Activated CD4-positive, alpha-beta T cell treated with anti-CD3 and anti-CD28 coated beads, Interleukin-2, amount 10 ng/mL, durations not matched to agents 24 days and 14 days (primary cell): ENCODE results near the gene KCNG1. TPM values are rescaled to one million over a fixed set of nuclear protein-coding genes. Genes with fewer than 3 reads are reported as not detected.

Experiments used
- DNase-seq: peaks from one replicate; pipeline ENCODE4 v3.0.0; 2022
- H3K27ac Mint-ChIP-seq: one replicate; pipeline ENCODE4 v1.8.0; 2022; ENCODE audit warnings: mild to moderate bottlenecking, mixed read lengths
- H3K27me3 Mint-ChIP-seq: one replicate; pipeline ENCODE4 v1.8.0; 2022; ENCODE audit warnings: mixed read lengths
- H3K36me3 Mint-ChIP-seq: one replicate; pipeline ENCODE4 v1.8.0; 2022; ENCODE audit warnings: low read depth, mild to moderate bottlenecking, mixed read lengths
- H3K4me1 Mint-ChIP-seq: one replicate; pipeline ENCODE4 v1.8.0; 2021; ENCODE audit warnings: mixed read lengths
- H3K4me3 Mint-ChIP-seq: one replicate; pipeline ENCODE4 v1.8.0; 2022; ENCODE audit warnings: mild to moderate bottlenecking, moderate library complexity, mixed read lengths
- H3K9me3 Mint-ChIP-seq: one replicate; pipeline ENCODE4 v1.8.0; 2021; ENCODE audit warnings: mixed read lengths
- intact Hi-C: fragments of 100-400 bp; cut with micrococcal nuclease; formaldehyde crosslinking; loops from one replicate; pipeline ENCODE4 v1.15.1; 2023
- total RNA-seq: library from RNA; stranded (reverse); gene quantifications from 2 replicates; pipeline ENCODE4 v1.2.3, GENCODE V29; 2022

The KCNG1 gene
- 9.8 and 12.3 TPM in 2 replicates for total RNA-seq

DNA sequence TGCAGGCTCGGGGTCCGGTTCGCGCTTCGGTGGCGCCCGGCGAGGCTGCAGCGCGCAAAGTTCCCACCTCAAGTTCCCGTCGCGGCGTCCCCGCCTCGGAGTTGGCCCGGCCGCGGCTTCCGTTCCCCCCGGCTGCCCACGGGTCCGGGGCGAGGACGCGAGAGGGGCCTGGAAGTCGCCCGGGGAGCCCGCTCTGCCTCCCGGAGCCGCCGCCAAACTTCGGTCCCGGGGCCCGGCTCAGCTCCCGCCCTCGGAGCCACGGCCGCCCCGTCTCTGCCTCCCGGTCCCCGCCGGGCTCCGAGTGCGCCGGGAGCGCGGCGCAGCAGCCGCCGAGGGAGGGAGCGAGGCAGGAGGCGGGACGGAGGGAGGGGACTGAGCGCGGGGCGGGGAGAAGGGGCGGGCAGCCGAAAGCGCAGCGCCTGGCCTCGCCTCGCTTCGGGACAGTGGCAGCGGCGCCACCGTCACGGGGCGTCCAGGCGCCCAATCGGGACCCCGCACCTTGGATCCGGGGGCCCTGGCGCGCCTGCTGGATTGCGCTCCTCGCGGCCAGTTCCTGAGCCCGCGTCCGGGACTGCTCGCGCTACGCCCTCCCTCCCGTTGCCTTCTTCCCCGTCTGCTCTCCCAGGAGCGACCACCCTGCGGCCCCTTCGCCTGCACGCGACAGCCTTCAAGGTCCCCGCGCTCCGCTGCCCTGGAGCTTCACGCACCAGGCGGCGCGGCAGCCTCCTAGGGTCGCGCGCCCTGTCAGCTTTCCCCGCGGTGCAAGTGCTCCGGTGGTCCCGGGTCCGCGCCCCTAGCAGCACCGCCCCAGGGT, at the start of gene KCNG1:
Gene KCNG1, minus strand, starts transcription at position 305 of the 814 bp plus-strand sequence. CDS start 12,769 bp downstream, outside the sequence.
- intact Hi-C loops, result no loop called here
- DNase-seq, result peak; percentile 85
- no peak within 1 kb of the TSS for H3K27ac Mint-ChIP-seq
- H3K36me3 Mint-ChIP-seq, result no peaks in the 10 kb centered on the region
- H3K9me3 Mint-ChIP-seq, result no peaks in the 10 kb centered on the region
- H3K4me3 Mint-ChIP-seq, result peak within 1 kb of the TSS; percentile 77
- H3K27me3 Mint-ChIP-seq, result peaks cover 71% of the 10 kb centered on the region
- H3K4me1 Mint-ChIP-seq, result peaks cover 8% of the 10 kb centered on the region

GRCh38 chr20:51070621-51071020, 47.7 kb upstream of the KCNG1 start:
- Mint-ChIP-seq H3K4me3 (no peak overlapping the region), H3K9me3 (peaks cover 2% of the 10 kb centered on the region), H3K27me3 (peaks cover 22% of the 10 kb centered on the region), H3K27ac (no peak overlapping the region), H3K4me1 (peaks cover 8% of the 10 kb centered on the region), H3K36me3 (no peaks in the 10 kb centered on the region)
- intact Hi-C loops, result no loop called here
- DNase-seq, result no peak

GRCh38 chr20:51067792-51068191, 44.9 kb upstream of the KCNG1 start:
- DNase-seq, result no peak
- intact Hi-C loops, result loop anchor here (10.0 kb wide), 1 partner anchor 567 kb away; no protein-coding TSS in a partner anchor
- H3K27ac Mint-ChIP-seq, result no peak overlapping the region
- peaks cover 15% of the 10 kb centered on the region for H3K4me1 Mint-ChIP-seq
- peaks cover 16% of the 10 kb centered on the region for H3K9me3 Mint-ChIP-seq
- peaks cover 19% of the 10 kb centered on the region for H3K27me3 Mint-ChIP-seq
- no peak overlapping the region for H3K4me3 Mint-ChIP-seq
- no peaks in the 10 kb centered on the region for H3K36me3 Mint-ChIP-seq

- peaks cover 32% of the 10 kb centered on the region for H3K4me1 Mint-ChIP-seq
- H3K27me3 Mint-ChIP-seq, result peaks cover 13% of the 10 kb centered on the region
- H3K27ac Mint-ChIP-seq, result no peak overlapping the region
- no peak for DNase-seq
- H3K4me3 Mint-ChIP-seq, result no peak overlapping the region
- peaks cover 27% of the 10 kb centered on the region for H3K9me3 Mint-ChIP-seq
- intact Hi-C loops, result loop anchor here (10.0 kb wide), 1 partner anchor 569 kb away; no protein-coding TSS in a partner anchor
- no peaks in the 10 kb centered on the region for H3K36me3 Mint-ChIP-seq
Observed at GRCh38 chr20:51065615-51066014, 42.7 kb upstream of the KCNG1 start.

DNA sequence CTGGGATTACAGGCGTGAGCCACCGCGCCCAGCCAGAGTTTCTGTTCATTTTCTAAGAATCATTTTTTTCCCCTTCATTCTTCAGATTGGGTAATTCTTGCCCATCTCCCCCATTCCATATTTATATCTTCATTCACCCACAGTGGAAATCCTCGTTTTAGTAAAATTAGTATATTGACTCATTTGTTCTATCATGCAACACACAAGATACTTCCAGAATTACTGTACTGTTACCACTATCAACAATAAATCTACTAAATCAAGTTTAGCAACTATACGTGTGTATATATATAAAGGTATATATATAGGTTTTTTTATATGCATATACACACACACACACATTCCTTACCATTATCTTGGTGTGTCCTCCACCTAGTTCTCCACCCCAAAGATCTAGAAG, 41.2 kb upstream of the KCNG1 start:
- Mint-ChIP-seq H3K4me1 (peaks cover 37% of the 10 kb centered on the region), H3K36me3 (no peaks in the 10 kb centered on the region), H3K27me3 (peaks cover 12% of the 10 kb centered on the region), H3K9me3 (peaks cover 27% of the 10 kb centered on the region), H3K27ac (peak overlapping the region; percentile 80), H3K4me3 (no peak overlapping the region)
- DNase-seq, result no peak
- intact Hi-C loops, result loop anchor here (5.0 to 10.0 kb wide), 6 partner anchors 58 to 983 kb away; no protein-coding TSS in a partner anchor

GRCh38 chr20:51062065-51062464, 39.2 kb upstream of the KCNG1 start:
- peaks cover 9% of the 10 kb centered on the region for H3K27me3 Mint-ChIP-seq
- H3K4me1 Mint-ChIP-seq, result peaks cover 29% of the 10 kb centered on the region
- peaks cover 27% of the 10 kb centered on the region for H3K9me3 Mint-ChIP-seq
- DNase-seq, result peak; percentile 63
- H3K27ac Mint-ChIP-seq, result peak overlapping the region; percentile 85
- intact Hi-C loops, result loop anchor here (2.0 to 10.0 kb wide), 7 partner anchors 60 to 985 kb away; no protein-coding TSS in a partner anchor
- H3K36me3 Mint-ChIP-seq, result no peaks in the 10 kb centered on the region
- peak overlapping the region; percentile 18 for H3K4me3 Mint-ChIP-seq

GRCh38 chr20:51061418-51062045, 38.6 kb upstream of the KCNG1 start:
- Mint-ChIP-seq H3K36me3 (no peaks in the 10 kb centered on the region), H3K4me3 (peak overlapping the region; percentile 56), H3K9me3 (peaks cover 27% of the 10 kb centered on the region), H3K27ac (peak overlapping the region; percentile 85), H3K27me3 (peaks cover 8% of the 10 kb centered on the region), H3K4me1 (peaks cover 29% of the 10 kb centered on the region)
- intact Hi-C loops, result loop anchor here (2.0 to 10.0 kb wide), 7 partner anchors 61 to 986 kb away; no protein-coding TSS in a partner anchor
- DNase-seq, result no peak

- H3K4me3 Mint-ChIP-seq, result peak overlapping the region; percentile 7
- DNase-seq, result no peak
- H3K27me3 Mint-ChIP-seq, result peaks cover 6% of the 10 kb centered on the region
- H3K4me1 Mint-ChIP-seq, result peaks cover 29% of the 10 kb centered on the region
- H3K9me3 Mint-ChIP-seq, result peaks cover 23% of the 10 kb centered on the region
- intact Hi-C loops, result loop anchor here (5.0 to 10.0 kb wide), 6 partner anchors 62 to 987 kb away; no protein-coding TSS in a partner anchor
- no peaks in the 10 kb centered on the region for H3K36me3 Mint-ChIP-seq
- H3K27ac Mint-ChIP-seq, result peak overlapping the region; percentile 10
Observed at GRCh38 chr20:51060301-51060700, 37.4 kb upstream of the KCNG1 start.

GRCh38 chr20:51059862-51060261, 37.0 kb upstream of the KCNG1 start:
- Mint-ChIP-seq H3K9me3 (peaks cover 23% of the 10 kb centered on the region), H3K27me3 (peaks cover 6% of the 10 kb centered on the region), H3K27ac (no peak overlapping the region), H3K4me1 (peaks cover 29% of the 10 kb centered on the region), H3K36me3 (no peaks in the 10 kb centered on the region), H3K4me3 (no peak overlapping the region)
- intact Hi-C loops, result loop anchor here (5.0 to 10.0 kb wide), 6 partner anchors 62 to 987 kb away; no protein-coding TSS in a partner anchor
- no peak for DNase-seq

DNA sequence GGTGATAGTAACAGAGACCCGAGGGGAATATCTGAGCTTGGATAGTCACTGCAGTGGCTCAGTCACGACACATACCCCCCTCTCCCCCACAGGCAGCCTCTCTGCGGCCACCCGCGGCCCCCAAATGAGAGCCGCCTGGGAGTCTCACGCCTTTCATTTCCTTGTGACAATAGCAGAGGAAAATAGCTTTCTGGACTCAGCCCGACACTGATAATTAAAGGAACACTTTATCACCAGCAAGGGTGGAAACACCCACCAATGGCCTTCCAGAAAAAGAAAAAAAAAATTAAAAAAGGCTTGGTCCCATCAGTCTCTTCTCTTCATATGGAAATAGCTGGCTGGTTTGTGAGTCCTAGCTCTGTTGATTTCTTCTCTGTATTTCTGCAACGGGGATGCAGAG, 35.1 kb upstream of the KCNG1 start:
- DNase-seq, result no peak
- H3K4me3 Mint-ChIP-seq, result no peak overlapping the region
- no peak overlapping the region for H3K27ac Mint-ChIP-seq
- peaks cover 11% of the 10 kb centered on the region for H3K9me3 Mint-ChIP-seq
- intact Hi-C loops, result no loop called here
- H3K4me1 Mint-ChIP-seq, result peaks cover 22% of the 10 kb centered on the region
- H3K27me3 Mint-ChIP-seq, result peaks cover 7% of the 10 kb centered on the region
- no peaks in the 10 kb centered on the region for H3K36me3 Mint-ChIP-seq

DNA sequence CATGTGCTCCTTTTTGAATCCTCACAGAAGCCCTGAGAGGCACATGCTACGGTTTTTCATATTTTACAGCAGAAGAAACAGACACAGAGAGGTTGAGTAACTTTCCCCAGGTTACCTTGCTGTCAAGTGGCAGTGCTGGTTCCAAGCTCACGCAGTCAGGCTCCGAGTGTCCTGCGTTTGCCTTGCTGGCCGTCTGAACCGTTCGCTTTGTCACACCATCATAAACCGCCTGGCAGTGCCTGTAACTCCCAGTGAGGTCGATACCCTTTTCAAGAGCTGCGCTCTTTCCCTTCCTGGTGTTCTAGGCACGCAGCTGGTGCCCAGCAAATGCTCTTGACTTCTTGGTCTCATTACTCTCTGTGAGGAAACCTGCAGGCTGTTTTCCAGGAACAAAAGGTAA, 31.3 kb upstream of the KCNG1 start:
- Mint-ChIP-seq H3K4me3 (no peak overlapping the region), H3K4me1 (no peaks in the 10 kb centered on the region), H3K36me3 (no peaks in the 10 kb centered on the region), H3K27me3 (peaks cover 27% of the 10 kb centered on the region), H3K27ac (no peak overlapping the region), H3K9me3 (no peaks in the 10 kb centered on the region)
- intact Hi-C loops, result no loop called here
- no peak for DNase-seq

DNA sequence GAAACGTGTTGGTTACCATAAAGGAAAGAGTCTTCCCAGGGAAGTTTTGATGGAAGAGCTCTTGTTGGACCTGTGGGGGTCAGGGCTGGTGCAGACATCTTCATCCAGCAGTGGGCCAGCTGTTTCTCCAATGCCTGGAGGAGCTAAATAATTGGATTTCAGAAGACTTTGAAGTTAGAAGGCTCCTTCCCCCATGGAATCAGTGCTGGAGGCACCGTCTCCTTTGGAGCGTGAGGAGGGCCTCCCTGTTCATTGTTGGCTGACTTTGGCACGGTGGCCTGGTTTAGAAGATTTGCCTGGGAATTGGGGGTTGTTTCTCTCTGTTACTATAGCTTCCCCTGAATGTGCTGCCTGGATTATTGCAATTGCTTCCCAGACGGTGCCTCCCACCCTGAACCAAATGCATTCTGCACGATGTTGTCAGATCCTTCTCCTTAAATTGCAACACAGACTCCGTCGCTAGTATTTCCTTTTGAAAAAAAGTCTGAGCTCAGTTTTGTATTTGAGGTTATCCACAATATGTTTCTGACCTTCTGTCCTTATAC, 27.7 kb upstream of the KCNG1 start:
- Mint-ChIP-seq H3K27me3 (peaks cover 25% of the 10 kb centered on the region), H3K4me1 (no peaks in the 10 kb centered on the region)

DNA sequence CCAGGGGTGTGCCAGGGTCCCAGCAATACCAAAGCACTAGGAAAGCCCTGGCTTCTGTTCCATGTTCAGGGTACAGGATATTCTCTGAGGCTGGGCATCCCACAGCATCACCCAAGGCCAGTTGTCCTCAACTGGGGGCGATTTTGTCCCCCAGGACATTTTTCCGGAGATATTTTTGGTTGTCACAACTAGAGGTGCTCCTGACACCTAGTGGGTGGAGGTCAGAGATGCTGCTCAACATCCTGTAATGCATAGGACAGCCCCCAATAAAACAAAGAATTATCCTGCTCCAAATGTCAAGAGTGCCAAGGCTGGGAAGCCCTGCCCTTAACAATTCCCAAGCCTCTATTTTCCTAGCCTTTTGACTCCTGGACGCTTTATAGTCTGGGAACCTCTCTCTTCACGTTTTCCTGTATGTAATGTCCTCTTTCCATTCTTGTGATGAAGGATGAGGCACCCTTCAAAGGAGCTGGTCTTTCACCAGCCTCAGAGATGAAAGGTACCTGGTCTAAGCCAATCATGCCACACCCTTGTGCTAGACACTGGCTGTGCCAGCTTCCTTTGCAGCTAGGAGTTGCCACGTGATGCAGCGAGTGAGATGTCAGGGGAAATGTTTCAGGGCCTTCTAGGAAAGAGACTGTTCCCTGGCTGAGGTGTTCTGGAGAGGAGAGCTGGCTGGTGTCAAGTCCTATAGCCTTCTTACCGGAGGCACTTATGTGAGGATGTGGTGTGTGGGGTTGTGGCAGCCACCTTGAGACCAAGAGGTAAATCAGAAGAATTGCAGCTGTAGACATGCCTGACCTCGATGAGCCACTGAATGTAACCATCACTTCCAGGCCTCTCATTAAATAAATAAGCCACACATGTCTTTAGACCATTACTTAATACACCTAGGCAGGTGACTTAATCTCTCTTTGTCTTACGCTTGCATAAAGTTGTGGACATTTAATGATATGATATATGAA, 23.4 kb upstream of the KCNG1 start:
- H3K27me3 Mint-ChIP-seq, result peaks cover 18% of the 10 kb centered on the region
- DNase-seq, result no peak
- H3K9me3 Mint-ChIP-seq, result no peaks in the 10 kb centered on the region
- no peak overlapping the region for H3K27ac Mint-ChIP-seq
- H3K36me3 Mint-ChIP-seq, result no peaks in the 10 kb centered on the region
- H3K4me1 Mint-ChIP-seq, result no peaks in the 10 kb centered on the region
- intact Hi-C loops, result no loop called here
- H3K4me3 Mint-ChIP-seq, result no peak overlapping the region

More for the DNA sequence above, 27.7 kb upstream of the KCNG1 start:
- Mint-ChIP-seq H3K27ac (no peak overlapping the region), H3K9me3 (no peaks in the 10 kb centered on the region), H3K36me3 (no peaks in the 10 kb centered on the region), H3K4me3 (no peak overlapping the region)
- intact Hi-C loops, result no loop called here
- DNase-seq, result no peak
